Nucleus accumbens (tissue), 56 donors: ENCODE data around the gene CNTNAP2.

Source experiments
- DNase-seq, 56 donors: peaks; one replicate each; lab custom pipeline; 2025; lab: John Stamatoyannopoulos, UW

CNTNAP2 gene

GRCh38 chr7:147923841-147924240, 1807.2 kb downstream of the CNTNAP2 start:
- DNase-seq = peak in 1 of 56 donors; percentile 9

- no peak for DNase-seq
Observed at GRCh38 chr7:147937428-147937827, 1820.8 kb downstream of the CNTNAP2 start.

GRCh38 chr7:147941381-147941780, 1824.8 kb downstream of the CNTNAP2 start:
- no peak for DNase-seq

GRCh38 chr7:147944321-147944720, 1827.7 kb downstream of the CNTNAP2 start:
- DNase-seq = no peak

GRCh38 chr7:147952918-147953317, 1836.3 kb downstream of the CNTNAP2 start:
- no peak for DNase-seq

- no peak for DNase-seq
Observed at GRCh38 chr7:147968046-147968610, 1851.5 kb downstream of the CNTNAP2 start.

- no peak for DNase-seq
Observed at GRCh38 chr7:147971606-147972110, 1855.1 kb downstream of the CNTNAP2 start.

GRCh38 chr7:147978201-147978600, 1861.6 kb downstream of the CNTNAP2 start:
- no peak for DNase-seq

GRCh38 chr7:147978651-147979050, 1862.0 kb downstream of the CNTNAP2 start:
- no peak for DNase-seq

GRCh38 chr7:147980826-147981813, 1864.5 kb downstream of the CNTNAP2 start:
- DNase-seq = no peak

GRCh38 chr7:147982307-147982706, 1865.7 kb downstream of the CNTNAP2 start:
- DNase-seq = no peak

- no peak for DNase-seq
Observed at GRCh38 chr7:147984265-147984664, 1867.7 kb downstream of the CNTNAP2 start.

GRCh38 chr7:147990079-147990478, 1873.5 kb downstream of the CNTNAP2 start:
- no peak for DNase-seq

GRCh38 chr7:147990942-147991341, 1874.3 kb downstream of the CNTNAP2 start:
- no peak for DNase-seq

GRCh38 chr7:147992698-147993097, 1876.1 kb downstream of the CNTNAP2 start:
- DNase-seq = no peak

GRCh38 chr7:147997636-147998035, 1881.0 kb downstream of the CNTNAP2 start:
- no peak for DNase-seq

- no peak for DNase-seq
Observed at GRCh38 chr7:147999962-148000361, 1883.4 kb downstream of the CNTNAP2 start.

- no peak for DNase-seq
Observed at GRCh38 chr7:148011753-148012152, 1895.2 kb downstream of the CNTNAP2 start.

GRCh38 chr7:148014001-148014400, 1897.4 kb downstream of the CNTNAP2 start:
- no peak for DNase-seq

GRCh38 chr7:148014541-148014940, 1897.9 kb downstream of the CNTNAP2 start:
- no peak for DNase-seq

GRCh38 chr7:148017126-148017525, 1900.5 kb downstream of the CNTNAP2 start:
- DNase-seq = no peak

GRCh38 chr7:148020679-148021078, 1904.1 kb downstream of the CNTNAP2 start:
- no peak for DNase-seq
